ENCODE measurements around the gene RBFOX2. TPM values are rescaled to one million over a fixed set of nuclear protein-coding genes. Genes with fewer than 3 reads are reported as not detected.

RBFOX2 gene
- total RNA-seq, 1 experiment from 2014 or later, result 81.1 TPM

DNA sequence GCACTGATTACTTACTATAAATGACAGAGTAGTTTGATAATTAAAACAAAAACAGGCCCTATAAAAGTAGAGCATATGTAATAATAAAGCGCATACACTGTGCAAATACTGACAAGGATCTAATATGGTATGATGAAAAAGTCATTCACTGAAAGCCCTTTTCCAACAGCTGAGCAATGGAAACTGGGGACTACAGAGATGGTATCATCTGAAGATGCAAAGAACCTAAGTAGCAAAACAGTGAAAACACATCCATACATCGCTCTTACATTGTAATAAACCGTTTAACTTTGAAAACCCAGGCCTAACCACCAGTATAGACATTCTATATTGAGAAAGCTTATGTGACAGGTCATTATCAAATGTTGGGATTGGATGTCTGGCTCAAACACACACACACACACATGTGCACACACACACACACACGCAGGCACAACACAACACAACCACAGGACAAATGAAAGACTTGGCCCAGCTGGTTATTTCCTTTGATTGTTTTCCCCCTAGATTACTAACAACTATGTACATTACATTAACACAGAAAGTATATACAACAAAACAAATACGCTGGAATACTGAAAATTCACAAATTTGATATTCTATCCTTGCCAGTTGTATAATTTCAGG is 191.4 kb downstream of the RBFOX2 start:
- DNase-seq (ENCODE audit: low read depth, low spot score) (no peak), ATAC-seq (no peak)
- intact Hi-C loops (cut with micrococcal nuclease; ENCODE audit: unreplicated experiment), result loop anchor here (5.0 kb wide), 1 partner anchor 210 kb away; no protein-coding TSS in a partner anchor
- no peak for TF ChIP-seq TCF7L2 (IDR thresholded peaks at IDR 0.05; ENCODE audit: low read depth, low read length)
- no peak for TF ChIP-seq CTCF (IDR thresholded peaks at IDR 0.05)
- TF ChIP-seq POLR2AphosphoS5 (IDR thresholded peaks at IDR 0.05; ENCODE audit: low read depth, low read length), result no peak
- TF ChIP-seq, protein P1, sequence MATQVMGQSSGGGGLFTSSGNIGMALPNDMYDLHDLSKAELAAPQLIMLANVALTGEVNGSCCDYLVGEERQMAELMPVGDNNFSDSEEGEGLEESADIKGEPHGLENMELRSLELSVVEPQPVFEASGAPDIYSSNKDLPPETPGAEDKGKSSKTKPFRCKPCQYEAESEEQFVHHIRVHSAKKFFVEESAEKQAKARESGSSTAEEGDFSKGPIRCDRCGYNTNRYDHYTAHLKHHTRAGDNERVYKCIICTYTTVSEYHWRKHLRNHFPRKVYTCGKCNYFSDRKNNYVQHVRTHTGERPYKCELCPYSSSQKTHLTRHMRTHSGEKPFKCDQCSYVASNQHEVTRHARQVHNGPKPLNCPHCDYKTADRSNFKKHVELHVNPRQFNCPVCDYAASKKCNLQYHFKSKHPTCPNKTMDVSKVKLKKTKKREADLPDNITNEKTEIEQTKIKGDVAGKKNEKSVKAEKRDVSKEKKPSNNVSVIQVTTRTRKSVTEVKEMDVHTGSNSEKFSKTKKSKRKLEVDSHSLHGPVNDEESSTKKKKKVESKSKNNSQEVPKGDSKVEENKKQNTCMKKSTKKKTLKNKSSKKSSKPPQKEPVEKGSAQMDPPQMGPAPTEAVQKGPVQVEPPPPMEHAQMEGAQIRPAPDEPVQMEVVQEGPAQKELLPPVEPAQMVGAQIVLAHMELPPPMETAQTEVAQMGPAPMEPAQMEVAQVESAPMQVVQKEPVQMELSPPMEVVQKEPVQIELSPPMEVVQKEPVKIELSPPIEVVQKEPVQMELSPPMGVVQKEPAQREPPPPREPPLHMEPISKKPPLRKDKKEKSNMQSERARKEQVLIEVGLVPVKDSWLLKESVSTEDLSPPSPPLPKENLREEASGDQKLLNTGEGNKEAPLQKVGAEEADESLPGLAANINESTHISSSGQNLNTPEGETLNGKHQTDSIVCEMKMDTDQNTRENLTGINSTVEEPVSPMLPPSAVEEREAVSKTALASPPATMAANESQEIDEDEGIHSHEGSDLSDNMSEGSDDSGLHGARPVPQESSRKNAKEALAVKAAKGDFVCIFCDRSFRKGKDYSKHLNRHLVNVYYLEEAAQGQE (IDR thresholded peaks at IDR 0.05; ENCODE audit: insufficient read depth in 1 of 2, low read depth in 2 of 2, low read length in 1 of 2), result no peak
- no peak for TF ChIP-seq SIN3A (IDR thresholded peaks at IDR 0.05; ENCODE audit: borderline replicate concordance, insufficient read depth, low read depth, low read length)
- BruUV-seq (replicated peaks), result no TSS peak
- peaks cover 22% of the 10 kb centered on the region for H3K4me1 ChIP-seq (ENCODE audit: control insufficient read depth, insufficient read depth, low read length)
- peaks cover 3% of the 10 kb centered on the region; the same call in 1 of the 2 replicates for H3K36me3 ChIP-seq (ENCODE audit: control insufficient read depth, insufficient read depth, low read length)
- no peaks in the 10 kb centered on the region for H3K9me3 ChIP-seq (ENCODE audit: control insufficient read depth, insufficient read depth, low read depth, low read length)
- ChIA-PET POLR2A (no interaction called here), CTCF (no interaction called here)
- peak overlapping the region; percentile 85 for H3K27ac ChIP-seq (ENCODE audit: low read length)
- no peaks in the 10 kb centered on the region for H3K27me3 ChIP-seq (ENCODE audit: control insufficient read depth, insufficient read depth, low read length)
- H3K4me3 ChIP-seq (ENCODE audit: low read depth in 2 of 2, low read length in 2 of 2), result peak overlapping the region; percentile 71 to 74
- in situ Hi-C loops (cut with HindIII; ENCODE audit: low pct_unique_long_range_greater_than_20kb, low sequenced_read_pairs), result no loop called here

- no peak for TF ChIP-seq CTCF (IDR thresholded peaks at IDR 0.05)
- peak; percentile 49; the same call in 1 of the 2 replicates for TF ChIP-seq POLR2AphosphoS5 (IDR thresholded peaks at IDR 0.05; ENCODE audit: low read depth, low read length)
- 0 out of 2 replicates have a peak, but pooled peaks have one; percentile 55 for TF ChIP-seq SIN3A (IDR thresholded peaks at IDR 0.05; ENCODE audit: borderline replicate concordance, insufficient read depth, low read depth, low read length)
- TF ChIP-seq, protein P1 (IDR thresholded peaks at IDR 0.05; ENCODE audit: insufficient read depth in 1 of 2, low read depth in 2 of 2, low read length in 1 of 2), result no peak
- no peak for TF ChIP-seq TCF7L2 (IDR thresholded peaks at IDR 0.05; ENCODE audit: low read depth, low read length)
- Histone ChIP-seq H3K9me3 (ENCODE audit: control insufficient read depth, insufficient read depth, low read depth, low read length) (no peaks in the 10 kb centered on the region), H3K4me1 (ENCODE audit: control insufficient read depth, insufficient read depth, low read length) (peaks cover 22% of the 10 kb centered on the region), H3K27ac (ENCODE audit: low read length) (peak overlapping the region; percentile 85), H3K4me3 (ENCODE audit: low read depth in 2 of 2, low read length in 2 of 2) (peak overlapping the region; percentile 71), H3K36me3 (ENCODE audit: control insufficient read depth, insufficient read depth, low read length) (peaks cover 3% of the 10 kb centered on the region; the same call in 1 of the 2 replicates), H3K27me3 (ENCODE audit: control insufficient read depth, insufficient read depth, low read length) (no peaks in the 10 kb centered on the region)
- in situ Hi-C loops (cut with HindIII; ENCODE audit: low pct_unique_long_range_greater_than_20kb, low sequenced_read_pairs), result no loop called here
- intact Hi-C loops (cut with micrococcal nuclease; ENCODE audit: unreplicated experiment), result loop anchor here (5.0 kb wide), 1 partner anchor 209 kb away; no protein-coding TSS in a partner anchor
- ChIA-PET POLR2A (interaction anchor here (0.7 kb wide), 2 partner anchors 139 to 169 kb away, joined by 3 read pairs; no protein-coding TSS in a partner anchor), CTCF (interaction anchor here (0.5 to 1.1 kb wide), 2 partner anchors 12 to 152 kb away, joined by 3 to 4 read pairs; no protein-coding TSS in a partner anchor)
- ATAC-seq (peak; percentile 80), DNase-seq (ENCODE audit: low read depth, low spot score) (no peak)
- BruUV-seq (replicated peaks), result no TSS peak
These were observed 192.5 kb downstream of the RBFOX2 start for GRCh38 chr22:35835998-35836691.

All from Panc1 (cell line).